NCI-H1048 (cell line): Measurements from ENCODE around the gene TMEM234.
A peak's percentile ranks its signal among the peaks of the same experiment; 100 is the strongest.

Source experiments
- DNase-seq: peaks from one replicate; lab custom pipeline; 2025; lab: John Stamatoyannopoulos, UW

Gene TMEM234

GRCh38 chr1:32199717-32200072 is 22.5 kb downstream of the TMEM234 start:
- no peak for DNase-seq

DNA sequence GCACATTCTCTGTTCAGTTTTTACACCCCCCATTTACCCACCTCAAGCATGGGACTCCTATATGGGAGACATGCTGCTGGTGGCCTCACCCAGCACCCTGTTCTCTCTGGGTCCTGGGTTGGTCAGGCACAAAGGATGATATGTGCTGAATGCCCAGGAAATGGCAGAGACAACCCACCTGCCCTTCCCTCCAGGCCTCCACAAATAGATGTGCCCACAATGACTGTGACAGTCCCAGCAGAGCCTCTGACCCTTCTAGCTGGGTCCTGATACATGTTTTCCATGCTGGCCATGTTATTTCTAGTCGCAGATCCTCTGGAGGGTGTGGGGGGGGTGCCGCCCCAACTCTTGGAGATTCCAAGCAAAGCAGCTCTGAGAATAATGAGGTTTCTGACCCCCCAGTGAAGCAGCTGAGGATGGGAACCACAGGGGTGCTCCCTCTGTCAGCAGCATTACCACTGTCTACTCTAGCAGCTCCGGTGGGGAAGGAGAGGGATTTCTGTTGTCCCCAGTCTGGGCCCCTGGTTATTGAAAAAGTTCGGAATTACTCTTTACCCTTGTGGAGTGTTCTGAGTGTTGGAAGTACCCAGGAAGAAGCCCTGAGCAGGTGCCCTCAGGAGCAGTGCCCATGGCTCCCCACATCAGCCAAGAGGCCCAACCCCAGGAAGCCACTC is 23.0 kb downstream of the TMEM234 start:
- DNase-seq: no peak

DNA sequence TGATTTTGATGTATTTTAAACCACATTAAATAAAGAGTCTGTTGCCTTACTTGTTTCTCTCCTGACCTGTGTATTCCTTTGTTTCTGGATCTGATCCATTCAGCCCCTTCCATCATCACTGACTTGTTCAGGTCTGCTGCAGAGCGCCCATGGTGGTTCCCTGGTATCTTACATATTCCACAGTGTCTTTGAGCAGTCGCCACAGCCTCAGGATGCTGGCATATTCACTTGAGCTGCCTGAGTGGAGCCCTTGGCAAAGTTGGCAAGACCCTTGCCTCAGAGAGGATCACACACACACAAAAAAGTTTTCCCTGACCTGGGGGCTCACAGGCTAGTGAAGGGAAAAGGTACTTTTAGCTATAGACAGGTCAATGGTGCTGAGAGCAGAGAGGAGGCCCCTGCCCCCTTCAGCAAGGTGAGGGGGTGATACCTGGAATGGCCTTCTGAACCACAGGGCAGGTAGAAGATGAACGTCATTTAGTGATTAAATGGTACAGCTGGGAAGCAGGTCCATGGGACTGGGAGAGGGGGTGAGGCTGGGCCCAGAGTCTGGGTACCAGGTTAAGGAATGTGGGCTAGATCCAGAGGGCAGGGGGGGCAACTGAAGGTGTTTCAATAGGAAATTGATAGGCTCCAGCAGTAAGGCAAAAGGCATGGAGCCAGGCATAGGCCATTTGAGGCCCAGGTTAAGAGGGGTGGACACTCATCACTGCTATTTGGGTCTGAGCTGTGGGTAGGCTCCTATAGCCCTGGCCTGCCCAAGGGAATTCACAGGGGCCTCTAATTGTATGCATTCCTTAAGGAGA is 23.7 kb downstream of the TMEM234 start:
- no peak for DNase-seq

GRCh38 chr1:32197837-32198236 is 24.3 kb downstream of the TMEM234 start:
- DNase-seq: no peak

DNA sequence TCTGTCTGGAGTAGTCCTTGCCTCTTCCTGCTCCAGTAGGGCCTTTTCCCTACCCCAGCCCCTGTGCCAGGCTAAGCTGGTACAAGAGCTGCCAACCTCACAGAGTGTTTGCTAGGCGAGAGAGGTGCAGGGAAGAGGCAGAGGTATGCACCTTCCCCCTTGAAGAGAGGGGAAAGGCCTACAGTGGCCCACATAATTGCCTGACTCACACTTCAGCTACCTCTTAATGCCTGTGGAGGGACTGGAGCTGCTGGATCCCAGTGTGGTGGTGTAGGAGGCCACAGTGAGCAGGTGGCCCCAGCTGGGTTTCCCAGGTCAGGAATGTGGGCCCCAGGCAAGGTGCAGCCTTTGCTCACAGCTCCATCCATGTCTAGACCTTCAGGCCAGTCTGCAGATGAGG is 25.1 kb downstream of the TMEM234 start:
- no peak for DNase-seq

GRCh38 chr1:32195972-32196823 is 26.0 kb downstream of the TMEM234 start:
- DNase-seq: no peak

DNA sequence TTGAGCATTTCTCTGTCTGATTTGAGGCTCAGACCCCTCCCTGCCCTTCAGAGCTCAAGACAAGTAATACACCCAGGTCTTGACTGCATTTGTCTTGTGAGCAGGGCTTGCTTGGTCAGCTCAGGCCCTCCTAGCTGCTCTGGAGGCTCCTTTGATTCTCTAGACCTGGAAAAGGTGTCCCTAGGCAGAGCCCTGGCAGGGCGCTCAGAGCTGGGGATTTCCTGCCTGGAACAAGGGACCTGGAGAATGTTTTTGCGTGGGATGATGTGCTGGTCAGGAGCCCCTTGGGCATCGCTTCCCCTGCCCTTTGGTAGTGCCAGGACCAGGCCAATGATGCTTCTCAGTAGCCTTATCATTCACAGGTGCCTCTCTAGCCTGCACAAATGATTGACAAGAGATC is 26.6 kb downstream of the TMEM234 start:
- DNase-seq: no peak

DNA sequence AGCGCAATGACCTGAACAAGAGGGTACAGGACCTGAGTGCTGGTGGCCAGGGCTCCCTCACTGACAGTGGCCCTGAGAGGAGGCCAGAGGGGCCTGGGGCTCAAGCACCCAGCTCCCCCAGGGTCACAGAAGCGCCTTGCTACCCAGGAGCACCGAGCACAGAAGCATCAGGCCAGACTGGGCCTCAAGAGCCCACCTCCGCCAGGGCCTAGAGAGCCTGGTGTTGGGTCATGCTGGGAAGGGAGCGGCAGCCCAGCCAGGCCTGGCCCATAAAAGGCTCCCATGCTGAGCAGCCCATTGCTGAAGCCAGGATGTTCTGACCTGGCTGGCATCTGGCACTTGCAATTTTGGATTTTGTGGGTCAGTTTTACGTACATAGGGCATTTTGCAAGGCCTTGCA is 27.2 kb downstream of the TMEM234 start:
- no peak for DNase-seq

DNA sequence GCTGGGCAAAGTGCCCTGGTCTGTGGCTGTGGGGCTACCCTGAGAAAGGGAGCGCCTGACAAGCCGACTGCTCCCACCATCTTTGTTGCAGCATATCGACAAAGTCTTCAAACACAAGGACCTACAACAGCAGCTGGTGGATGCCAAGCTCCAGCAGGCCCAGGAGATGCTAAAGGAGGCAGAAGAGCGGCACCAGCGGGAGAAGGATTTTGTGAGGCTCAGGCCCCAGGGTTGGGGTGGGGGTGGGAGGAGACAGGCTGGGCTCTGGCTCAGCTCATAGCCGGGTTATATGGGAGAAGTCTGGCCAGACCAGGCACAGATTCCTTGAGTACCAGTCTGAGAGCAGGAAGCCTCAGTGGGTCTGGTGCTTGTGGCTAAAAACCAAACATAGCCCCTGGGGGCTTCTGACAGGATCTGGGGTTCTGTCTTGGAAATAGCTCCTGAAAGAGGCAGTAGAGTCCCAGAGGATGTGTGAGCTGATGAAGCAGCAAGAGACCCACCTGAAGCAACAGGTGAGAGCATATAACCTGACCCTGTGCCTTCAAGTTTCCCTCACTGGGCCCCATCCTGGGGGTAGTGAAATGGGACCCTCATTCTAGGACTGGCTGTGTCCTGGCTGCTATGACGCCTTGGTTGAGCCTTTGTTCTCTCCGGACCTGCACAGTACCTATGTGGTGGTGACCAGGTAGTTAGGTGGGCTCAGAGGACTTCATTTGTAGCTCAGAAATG is 29.8 kb downstream of the TMEM234 start:
- DNase-seq: no peak

- DNase-seq: no peak
Observed at GRCh38 chr1:32187850-32188249, 34.3 kb downstream of the TMEM234 start.

- no peak for DNase-seq
Observed at GRCh38 chr1:32186491-32186890, 35.7 kb downstream of the TMEM234 start.

DNA sequence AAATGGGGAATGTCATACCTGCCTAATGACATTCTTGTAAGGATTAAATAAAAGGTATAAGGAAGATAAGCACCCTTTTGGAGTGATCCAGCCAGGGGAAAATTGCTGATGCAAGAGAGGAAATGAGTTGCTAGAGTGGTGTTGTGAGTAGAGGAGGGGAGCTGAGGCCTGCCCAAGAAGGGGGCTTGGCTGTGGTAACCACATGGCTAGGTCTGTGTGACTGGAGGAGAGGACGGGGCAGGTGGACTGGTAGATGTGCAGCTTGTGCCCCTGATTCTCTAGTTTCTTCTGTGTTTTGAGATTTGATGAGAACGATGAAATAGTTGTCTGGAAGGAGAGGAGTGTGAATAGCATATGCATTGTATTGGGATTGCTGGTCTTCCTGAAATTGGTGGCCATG is 36.1 kb downstream of the TMEM234 start:
- no peak for DNase-seq

GRCh38 chr1:32184650-32185049 is 37.5 kb downstream of the TMEM234 start:
- DNase-seq: no peak

GRCh38 chr1:32182060-32182459 is 40.1 kb downstream of the TMEM234 start:
- no peak for DNase-seq

- DNase-seq: no peak
Observed at GRCh38 chr1:32181563-32181962, 40.6 kb downstream of the TMEM234 start.

DNA sequence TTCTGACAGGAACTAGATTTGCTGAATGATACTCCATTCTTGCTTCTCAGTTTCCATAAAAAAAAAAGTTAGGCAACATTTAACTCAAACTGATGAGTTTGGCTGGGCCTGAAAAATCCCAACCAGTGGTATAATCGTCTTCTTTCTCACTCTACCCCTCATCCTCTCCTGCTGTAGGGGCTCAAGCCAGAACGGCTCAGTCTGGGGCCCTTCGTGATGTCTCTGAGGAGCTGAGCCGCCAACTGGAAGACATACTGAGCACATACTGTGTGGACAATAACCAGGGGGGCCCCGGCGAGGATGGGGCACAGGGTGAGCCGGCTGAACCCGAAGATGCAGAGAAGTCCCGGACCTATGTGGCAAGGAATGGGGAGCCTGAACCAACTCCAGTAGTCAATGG is 41.1 kb downstream of the TMEM234 start:
- DNase-seq: no peak

DNA sequence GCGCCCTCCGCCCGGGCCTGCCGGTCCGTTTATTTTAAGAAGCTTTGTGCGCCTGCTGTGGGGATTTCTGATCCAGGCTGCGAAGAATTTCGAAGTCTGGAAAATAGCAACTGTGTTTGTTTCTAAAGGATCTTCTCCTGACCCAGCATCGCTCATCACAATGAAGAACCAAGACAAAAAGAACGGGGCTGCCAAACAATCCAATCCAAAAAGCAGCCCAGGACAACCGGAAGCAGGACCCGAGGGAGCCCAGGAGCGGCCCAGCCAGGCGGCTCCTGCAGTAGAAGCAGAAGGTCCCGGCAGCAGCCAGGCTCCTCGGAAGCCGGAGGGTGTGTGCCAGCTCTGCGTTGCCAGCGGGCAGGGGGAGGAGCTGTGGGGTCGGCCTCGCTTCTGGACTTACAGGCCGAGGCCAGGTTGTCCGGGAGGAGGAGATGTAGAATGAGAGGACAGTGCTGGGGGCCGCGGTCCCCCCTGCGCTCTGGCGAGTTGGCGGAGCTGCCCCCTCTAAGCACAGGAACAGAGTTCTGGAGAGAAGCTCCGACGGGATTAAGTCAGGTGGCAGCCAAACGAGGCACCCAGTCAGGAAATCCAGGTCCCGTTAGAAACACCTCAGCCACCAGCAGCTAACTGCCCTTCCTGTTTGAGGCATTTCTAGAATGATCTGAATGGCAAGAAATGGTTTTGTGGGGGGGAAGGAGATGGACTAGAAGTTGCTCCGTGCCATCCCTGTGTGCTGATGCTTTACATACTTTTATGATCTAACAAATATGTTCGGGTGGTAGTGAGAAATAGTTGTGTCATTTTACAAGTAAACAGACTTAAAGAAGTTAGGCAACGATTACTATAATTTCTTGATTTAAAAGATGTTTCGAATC is 41.7 kb downstream of the TMEM234 start:
- no peak for DNase-seq

GRCh38 chr1:32179443-32180185 is 42.5 kb downstream of the TMEM234 start, which contains the start of gene TXLNA:
TSS of gene TXLNA (plus strand) at chr1:32179675. CDS start at chr1:32180346, 671 bp downstream.
- DNase-seq: peak; percentile 78

DNA sequence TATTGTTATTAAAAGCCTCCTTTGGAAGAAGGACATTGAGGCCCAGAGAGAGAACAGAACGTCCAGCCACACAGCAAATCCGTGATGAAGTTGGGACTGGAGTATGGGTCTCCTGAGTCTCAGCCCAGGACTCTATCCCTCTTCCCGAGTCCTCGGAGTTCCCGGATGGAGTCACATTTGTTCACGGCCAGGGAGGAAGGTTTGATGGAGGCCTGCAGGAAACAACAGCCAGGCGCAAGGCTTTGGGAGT is 43.0 kb downstream of the TMEM234 start:
- no peak for DNase-seq

DNA sequence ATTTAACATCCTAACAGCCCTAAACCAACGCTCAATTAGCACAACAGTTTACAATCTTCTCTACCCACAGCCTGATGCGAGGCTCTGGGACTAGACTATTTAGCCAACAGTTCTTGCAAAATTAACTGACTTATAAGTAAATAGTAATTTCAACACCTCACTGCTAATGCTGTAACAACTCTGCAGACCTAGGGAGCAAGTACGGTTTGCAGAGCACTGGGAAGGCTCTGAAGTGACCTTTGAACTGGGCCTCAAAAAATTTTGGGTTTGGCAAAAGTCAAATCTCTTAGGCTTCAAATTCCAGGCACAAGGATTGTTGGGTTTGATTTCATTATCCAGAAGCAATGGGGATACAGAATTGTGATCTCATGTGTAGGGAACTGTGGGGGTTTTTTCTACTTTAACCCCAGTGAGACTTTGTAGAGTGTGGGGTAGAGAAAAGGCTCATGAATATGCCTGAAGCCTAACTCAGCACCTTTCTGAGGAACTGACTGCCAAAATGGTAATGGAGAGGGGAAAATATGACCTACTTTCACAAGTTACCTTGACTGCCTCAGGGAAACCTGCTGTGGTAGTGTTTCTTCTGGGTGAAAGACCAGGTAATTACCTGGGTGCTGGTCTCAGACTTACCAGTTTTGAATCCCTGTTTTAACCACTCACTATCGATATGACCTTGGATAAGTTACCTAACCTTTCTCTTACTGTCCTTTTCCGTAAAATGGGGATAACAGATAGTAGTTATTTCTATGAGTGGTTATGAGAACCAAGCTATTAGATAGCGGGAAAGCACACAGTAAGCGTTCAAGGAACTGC is 43.6 kb downstream of the TMEM234 start:
- DNase-seq: no peak
